ENCODE measurements around the gene C5orf58. TPM values are rescaled to one million over a fixed set of nuclear protein-coding genes. Genes with fewer than 3 reads are reported as not detected.

Gene C5orf58
- total and polyA plus RNA-seq, 5 donors, result 0.47 to 0.75 (median 0.58) TPM; not detected in 1

DNA sequence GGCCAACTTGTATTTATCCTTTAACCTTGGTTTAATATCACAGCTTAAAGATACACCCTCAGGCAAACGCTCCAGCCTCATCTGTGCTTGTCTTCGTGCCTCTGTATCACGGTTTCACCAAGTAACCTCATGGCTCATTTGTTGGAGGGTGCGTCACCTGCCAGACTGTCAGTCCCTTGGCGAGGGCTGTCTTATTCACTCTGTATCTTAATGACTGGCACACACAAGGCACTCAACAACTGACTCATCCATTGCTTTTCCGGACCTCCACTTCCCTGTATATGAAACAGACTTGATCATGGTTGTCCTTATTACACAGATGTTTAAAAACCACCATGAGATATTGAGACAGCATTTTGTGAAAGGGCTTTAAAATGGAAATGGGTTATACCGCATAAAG is 36.8 kb downstream of the C5orf58 start:
- no peaks in the 10 kb centered on the region for H3K27me3 ChIP-seq (ENCODE audit: control insufficient read depth, insufficient read depth)
- H3K4me1 ChIP-seq (ENCODE audit: control insufficient read depth, insufficient read depth, low read length), result no peaks in the 10 kb centered on the region
- DNase-seq (no peak), ATAC-seq (peak in 1 of 2 donors; percentile 36)
- 90% methylated on average over 7 of the region's 7 CpGs for WGBS
- H3K27ac ChIP-seq (ENCODE audit: low read length), result no peak overlapping the region
- intact Hi-C loops (cut with DNase I), result loop anchor here in 2 of 4 donors (5.0 kb wide), 2 partner anchors 73 to 153 kb away; no protein-coding TSS in a partner anchor
- no peak overlapping the region for H3K4me3 ChIP-seq (ENCODE audit: low read length)
- no peaks in the 10 kb centered on the region for H3K9me3 ChIP-seq (ENCODE audit: control insufficient read depth, low read length)

- peak in 1 of 3 donors; percentile 45 for DNase-seq
- intact Hi-C loops (cut with DNase I), result loop anchor here in 1 of 4 donors (10.0 kb wide), 2 partner anchors 74 to 144 kb away; no protein-coding TSS in a partner anchor
Measured at GRCh38 chr5:170270293-170271069, 37.7 kb downstream of the C5orf58 start.

DNA sequence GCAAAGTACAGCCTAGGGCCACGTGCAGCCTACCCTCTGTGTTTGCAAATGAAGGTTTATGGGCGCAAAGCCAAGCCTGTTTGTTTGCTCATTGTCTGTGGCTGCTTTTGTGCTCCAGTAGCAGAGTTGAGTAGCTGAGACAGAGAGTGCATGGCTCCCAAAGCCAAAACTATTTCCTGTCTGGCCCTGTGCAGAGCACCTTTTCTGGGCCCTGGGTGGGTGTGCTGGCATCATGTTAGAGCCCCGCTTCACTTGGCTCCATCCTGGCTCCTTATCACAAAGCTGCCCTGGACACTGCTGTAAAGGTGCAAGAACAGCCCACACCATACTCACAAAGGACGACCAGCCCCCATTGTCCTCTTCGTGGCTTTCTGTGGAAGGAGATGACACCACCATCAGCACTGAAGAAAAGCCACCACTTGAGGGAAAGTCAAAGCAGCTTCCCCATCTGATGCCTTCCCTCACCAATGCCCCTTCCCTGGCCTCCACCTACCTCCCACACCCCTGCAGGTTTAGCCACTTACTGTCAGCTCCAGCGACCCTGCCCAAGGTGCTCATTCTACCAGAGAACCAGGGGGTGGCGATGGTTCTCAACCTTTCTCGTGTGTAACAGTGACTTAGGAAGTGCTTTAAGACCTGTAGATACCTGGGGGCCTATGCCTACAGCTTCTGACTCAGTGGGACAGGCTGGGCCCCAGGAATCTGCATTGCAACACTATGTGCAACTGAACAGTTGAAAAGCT is 41.4 kb downstream of the C5orf58 start:
- Histone ChIP-seq H3K27me3 (ENCODE audit: control insufficient read depth, insufficient read depth) (no peaks in the 10 kb centered on the region), H3K4me1 (ENCODE audit: control insufficient read depth, insufficient read depth, low read length) (peaks cover under 1% of the 10 kb centered on the region), H3K4me3 (ENCODE audit: low read length) (no peak overlapping the region), H3K9me3 (ENCODE audit: control insufficient read depth, low read length) (no peaks in the 10 kb centered on the region), H3K27ac (ENCODE audit: low read length) (no peak overlapping the region)
- ATAC-seq (no peak), DNase-seq (no peak)
- intact Hi-C loops (cut with DNase I), result loop anchor here in 1 of 4 donors (10.0 kb wide), 2 partner anchors 71 to 141 kb away; no protein-coding TSS in a partner anchor
- 71% methylated on average over 8 of the region's 8 CpGs for WGBS

More at GRCh38 chr5:170270293-170271069, 37.7 kb downstream of the C5orf58 start:
- no peaks in the 10 kb centered on the region for H3K9me3 ChIP-seq (ENCODE audit: control insufficient read depth, low read length)
- H3K4me3 ChIP-seq (ENCODE audit: low read length), result no peak overlapping the region
- no peak overlapping the region for H3K27ac ChIP-seq (ENCODE audit: low read length)
- 88% methylated on average over 15 of the region's 15 CpGs for WGBS
- no peak for ATAC-seq
- H3K27me3 ChIP-seq (ENCODE audit: control insufficient read depth, insufficient read depth), result no peaks in the 10 kb centered on the region
- H3K4me1 ChIP-seq (ENCODE audit: control insufficient read depth, insufficient read depth, low read length), result no peaks in the 10 kb centered on the region

- no peaks in the 10 kb centered on the region for H3K27me3 ChIP-seq (ENCODE audit: control insufficient read depth, insufficient read depth)
- no peak overlapping the region for H3K27ac ChIP-seq (ENCODE audit: low read length)
- H3K4me1 ChIP-seq (ENCODE audit: control insufficient read depth, insufficient read depth, low read length), result peaks cover 6% of the 10 kb centered on the region
- intact Hi-C loops (cut with DNase I), result loop anchor here in 2 of 4 donors (5.0 to 10.0 kb wide), 3 partner anchors 57 to 139 kb away; no protein-coding TSS in a partner anchor
- no peak overlapping the region for H3K4me3 ChIP-seq (ENCODE audit: low read length)
- no peak for DNase-seq
- no peaks in the 10 kb centered on the region for H3K9me3 ChIP-seq (ENCODE audit: control insufficient read depth, low read length)
- WGBS, result 79% methylated on average over 8 of the region's 8 CpGs
- ATAC-seq, result no peak
Measured at GRCh38 chr5:170275376-170275994, 42.7 kb downstream of the C5orf58 start.

- H3K4me3 ChIP-seq (ENCODE audit: low read length), result no peak overlapping the region
- H3K27me3 ChIP-seq (ENCODE audit: control insufficient read depth, insufficient read depth), result no peaks in the 10 kb centered on the region
- DNase-seq (no peak), ATAC-seq (no peak)
- WGBS, result 98% methylated on average over 2 of the region's 2 CpGs
- peaks cover 6% of the 10 kb centered on the region for H3K4me1 ChIP-seq (ENCODE audit: control insufficient read depth, insufficient read depth, low read length)
- intact Hi-C loops (cut with DNase I), result loop anchor here in 2 of 4 donors (5.0 to 10.0 kb wide), 3 partner anchors 56 to 139 kb away; no protein-coding TSS in a partner anchor
- H3K9me3 ChIP-seq (ENCODE audit: control insufficient read depth, low read length), result no peaks in the 10 kb centered on the region
- no peak overlapping the region for H3K27ac ChIP-seq (ENCODE audit: low read length)
Measured at GRCh38 chr5:170276140-170276539, 43.4 kb downstream of the C5orf58 start.

DNA sequence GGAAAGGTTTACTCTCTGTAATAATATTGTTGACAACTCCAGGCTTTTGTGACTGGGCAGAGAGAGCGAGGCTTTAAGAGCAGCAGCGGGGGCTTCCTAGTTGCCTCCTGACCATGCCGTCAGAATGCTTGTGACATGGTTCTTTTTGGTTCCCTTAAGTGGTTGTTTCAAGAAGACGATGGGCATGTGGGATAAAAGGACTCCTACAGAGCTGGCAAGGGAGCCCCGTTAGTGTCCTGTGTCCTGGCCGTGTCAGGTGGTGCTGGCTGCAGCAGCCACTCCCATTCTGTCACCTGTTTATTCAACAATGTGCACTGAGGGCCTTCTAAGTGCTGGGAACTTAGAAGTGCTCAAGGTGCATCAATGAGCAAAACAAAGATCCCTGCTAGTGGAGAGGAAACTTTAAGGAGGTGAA is 45.1 kb downstream of the C5orf58 start:
- 63% methylated on average over 6 of the region's 6 CpGs for WGBS
- no peak for DNase-seq
- Histone ChIP-seq H3K4me3 (ENCODE audit: low read length) (no peak overlapping the region), H3K9me3 (ENCODE audit: control insufficient read depth, low read length) (no peaks in the 10 kb centered on the region), H3K27ac (ENCODE audit: low read length) (no peak overlapping the region), H3K27me3 (ENCODE audit: control insufficient read depth, insufficient read depth) (no peaks in the 10 kb centered on the region), H3K4me1 (ENCODE audit: control insufficient read depth, insufficient read depth, low read length) (peaks cover 6% of the 10 kb centered on the region)
- intact Hi-C loops (cut with DNase I), result loop anchor here in 2 of 4 donors (5.0 to 10.0 kb wide), 3 partner anchors 54 to 137 kb away; no protein-coding TSS in a partner anchor
- ATAC-seq, result no peak

- Histone ChIP-seq H3K9me3 (ENCODE audit: control insufficient read depth, low read length) (no peaks in the 10 kb centered on the region), H3K27ac (ENCODE audit: low read length) (no peak overlapping the region), H3K4me3 (ENCODE audit: low read length) (no peak overlapping the region), H3K27me3 (ENCODE audit: control insufficient read depth, insufficient read depth) (no peaks in the 10 kb centered on the region), H3K4me1 (ENCODE audit: control insufficient read depth, insufficient read depth, low read length) (peaks cover 6% of the 10 kb centered on the region)
- 61% methylated on average over 9 of the region's 9 CpGs for WGBS
- DNase-seq (peak in 2 of 3 donors; percentile 76 to 78), ATAC-seq (peak; percentile 62 to 63)
- intact Hi-C loops (cut with DNase I), result loop anchor here in 2 of 4 donors (5.0 to 10.0 kb wide), 3 partner anchors 53 to 136 kb away; no protein-coding TSS in a partner anchor
Measured at GRCh38 chr5:170278611-170279458, 46.0 kb downstream of the C5orf58 start.

DNA sequence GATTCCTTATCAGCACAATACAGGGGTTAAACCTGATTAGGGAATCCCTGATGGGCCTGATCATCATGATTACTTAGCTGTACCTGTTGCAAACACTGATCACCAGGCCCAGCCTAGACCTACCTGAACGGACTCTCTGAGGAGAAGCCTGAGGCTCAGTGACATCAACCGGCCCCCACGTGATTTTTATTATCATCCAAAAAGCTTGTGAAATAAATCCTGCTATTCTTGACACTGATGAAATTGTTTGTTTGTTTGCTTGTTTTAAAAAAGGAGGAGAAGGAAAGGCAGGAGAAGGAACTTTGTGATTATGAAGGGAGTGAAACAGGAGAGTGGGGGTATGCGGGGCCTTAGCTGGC is 46.7 kb downstream of the C5orf58 start:
- DNase-seq, result no peak
- Histone ChIP-seq H3K9me3 (ENCODE audit: control insufficient read depth, low read length) (no peaks in the 10 kb centered on the region), H3K4me1 (ENCODE audit: control insufficient read depth, insufficient read depth, low read length) (peaks cover 6% of the 10 kb centered on the region), H3K4me3 (ENCODE audit: low read length) (no peak overlapping the region), H3K27me3 (ENCODE audit: control insufficient read depth, insufficient read depth) (no peaks in the 10 kb centered on the region), H3K27ac (ENCODE audit: low read length) (no peak overlapping the region)
- WGBS, result 89% methylated on average over 4 of the region's 4 CpGs
- ATAC-seq, result no peak
- intact Hi-C loops (cut with DNase I), result loop anchor here in 2 of 4 donors (5.0 to 10.0 kb wide), 3 partner anchors 53 to 135 kb away; no protein-coding TSS in a partner anchor

DNA sequence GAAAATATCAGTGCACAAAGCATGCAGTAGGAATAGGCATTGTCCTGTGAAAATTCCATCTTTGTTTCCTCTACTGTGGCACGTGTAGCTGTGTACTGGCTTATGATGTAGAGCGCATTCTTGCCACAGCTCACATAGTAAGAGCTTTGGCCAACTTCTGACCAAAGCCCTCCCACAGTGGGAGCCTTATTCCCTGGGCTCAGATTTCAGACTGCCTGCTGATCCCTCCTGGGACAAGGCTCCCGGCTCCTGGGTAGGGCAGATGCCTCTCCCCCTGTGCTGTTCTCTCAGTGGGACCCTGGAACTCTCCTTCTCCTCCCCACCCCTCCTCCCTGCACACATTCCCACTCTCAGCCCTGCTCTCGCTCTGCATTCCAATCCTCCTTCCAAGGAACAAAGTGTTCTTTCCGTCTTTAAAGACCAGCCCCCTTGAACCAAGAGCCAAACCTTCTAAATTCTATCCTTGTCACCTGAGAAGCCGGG is 47.3 kb downstream of the C5orf58 start:
- ATAC-seq, result peak in 1 of 2 donors; percentile 43
- 56% methylated on average over 6 of the region's 6 CpGs for WGBS

DNA sequence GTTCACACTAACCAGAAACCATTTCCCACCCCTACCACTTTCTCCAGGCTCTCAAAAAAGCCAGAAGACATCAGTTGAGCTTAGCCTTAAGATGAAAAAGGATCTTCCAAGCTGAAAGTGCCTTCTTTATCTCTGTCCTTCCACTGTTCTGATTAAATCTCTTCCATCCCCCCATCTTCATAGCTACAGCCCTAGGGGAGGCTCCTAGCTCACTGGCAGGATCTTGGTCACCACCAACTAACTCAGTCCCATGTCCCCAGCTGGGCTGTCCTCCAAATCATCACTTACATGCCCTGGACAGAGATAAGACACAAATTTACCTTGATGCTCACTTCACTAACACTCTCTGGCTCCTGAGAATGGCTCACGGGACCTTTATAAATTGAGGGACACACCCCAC is 50.5 kb downstream of the C5orf58 start:
- no peaks in the 10 kb centered on the region for H3K9me3 ChIP-seq (ENCODE audit: control insufficient read depth, low read length)
- H3K27me3 ChIP-seq (ENCODE audit: control insufficient read depth, insufficient read depth), result no peaks in the 10 kb centered on the region
- 89% methylated on average over 1 of the region's 1 CpG for WGBS
- intact Hi-C loops (cut with DNase I), result loop anchor here in 1 of 4 donors (10.0 kb wide), 1 partner anchor 52 kb away; no protein-coding TSS in a partner anchor
- no peak overlapping the region for H3K27ac ChIP-seq (ENCODE audit: low read length)
- no peak overlapping the region for H3K4me3 ChIP-seq (ENCODE audit: low read length)
- peaks cover 6% of the 10 kb centered on the region for H3K4me1 ChIP-seq (ENCODE audit: control insufficient read depth, insufficient read depth, low read length)
- no peak for DNase-seq
- ATAC-seq, result no peak

More for the DNA sequence above, 47.3 kb downstream of the C5orf58 start:
- H3K27me3 ChIP-seq (ENCODE audit: control insufficient read depth, insufficient read depth), result no peaks in the 10 kb centered on the region
- H3K4me3 ChIP-seq (ENCODE audit: low read length), result no peak overlapping the region
- H3K27ac ChIP-seq (ENCODE audit: low read length), result no peak overlapping the region
- DNase-seq, result no peak
- H3K9me3 ChIP-seq (ENCODE audit: control insufficient read depth, low read length), result no peaks in the 10 kb centered on the region
- intact Hi-C loops (cut with DNase I), result loop anchor here in 1 of 4 donors (10.0 kb wide), 1 partner anchor 55 kb away; no protein-coding TSS in a partner anchor
- peaks cover 6% of the 10 kb centered on the region for H3K4me1 ChIP-seq (ENCODE audit: control insufficient read depth, insufficient read depth, low read length)
